PC-3 (cell line): ENCODE results near the gene CIAO3.

Experiments used
- CTCF ChIP-seq: fragments of 300-600 bp; sonication (generic); conservative IDR thresholded peaks from 2 replicates; pipeline ENCODE4 v1.5.1; 2017; ENCODE audit warnings: antibody characterized with exemption, low read depth, mild to moderate bottlenecking, low read length
- EZH2 ChIP-seq: fragments of 300-600 bp; sonication (generic); IDR thresholded peaks from one replicate; pipeline ENCODE4 v1.6.1; 2017; ENCODE audit warnings: antibody characterized with exemption, mild to moderate bottlenecking, low read length; ENCODE audit not compliant: unreplicated experiment

- no peak for TF ChIP-seq EZH2
- TF ChIP-seq CTCF: no peak
Measured at GRCh38 chr16:769184-769784, 28.5 kb upstream of the CIAO3 start.
